Stimulated activated naive CD8-positive, alpha-beta T cell treated with anti-CD3 and anti-CD28 coated beads, Interleukin-15, Interleukin-2, amounts not matched to agents 100 ng/mL and 50 ng/mL, for 24 hours (primary cell): Measurements from ENCODE around the gene KRT74.

Experiments used
- H3K27ac Mint-ChIP-seq: one replicate; pipeline ENCODE4 v1.8.0; 2021; ENCODE audit warnings: mild to moderate bottlenecking, mixed read lengths
- H3K27me3 Mint-ChIP-seq: one replicate; pipeline ENCODE4 v1.8.0; 2021; ENCODE audit warnings: mixed read lengths
- H3K36me3 Mint-ChIP-seq: one replicate; pipeline ENCODE4 v1.8.0; 2021; ENCODE audit warnings: low read depth, mixed read lengths
- H3K4me1 Mint-ChIP-seq: one replicate; pipeline ENCODE4 v1.8.0; 2021; ENCODE audit warnings: low read depth, mixed read lengths
- H3K4me3 Mint-ChIP-seq: one replicate; pipeline ENCODE4 v1.8.0; 2021; ENCODE audit warnings: mild to moderate bottlenecking, mixed read lengths
- H3K9me3 Mint-ChIP-seq: one replicate; pipeline ENCODE4 v1.8.0; 2021; ENCODE audit warnings: mixed read lengths

KRT74 gene

DNA sequence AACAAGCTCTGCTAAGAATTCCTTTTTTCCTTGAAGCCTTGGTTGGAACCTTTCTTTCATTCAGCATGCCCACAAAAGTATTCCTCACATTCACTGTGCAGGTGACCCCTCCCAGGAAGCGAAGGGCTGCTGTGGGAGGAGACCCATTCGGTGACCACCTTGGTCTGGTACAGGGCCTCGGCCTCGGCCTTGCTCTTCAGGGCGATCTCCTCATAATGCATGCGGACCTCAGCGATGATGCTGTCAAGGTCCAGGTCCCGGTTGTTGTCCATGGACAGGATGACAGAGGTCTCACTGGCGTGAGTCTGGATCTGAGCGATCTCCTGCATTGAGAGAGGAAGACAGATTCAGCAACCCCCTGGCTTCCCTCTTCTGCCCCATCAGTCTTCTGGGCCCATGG is 3.1 kb downstream of the KRT74 start:
- no peaks in the 10 kb centered on the region for H3K4me1 Mint-ChIP-seq
- H3K27me3 Mint-ChIP-seq: peaks cover under 1% of the 10 kb centered on the region
- no peak overlapping the region for H3K4me3 Mint-ChIP-seq
- H3K36me3 Mint-ChIP-seq: no peaks in the 10 kb centered on the region
- no peaks in the 10 kb centered on the region for H3K9me3 Mint-ChIP-seq
- no peak overlapping the region for H3K27ac Mint-ChIP-seq

DNA sequence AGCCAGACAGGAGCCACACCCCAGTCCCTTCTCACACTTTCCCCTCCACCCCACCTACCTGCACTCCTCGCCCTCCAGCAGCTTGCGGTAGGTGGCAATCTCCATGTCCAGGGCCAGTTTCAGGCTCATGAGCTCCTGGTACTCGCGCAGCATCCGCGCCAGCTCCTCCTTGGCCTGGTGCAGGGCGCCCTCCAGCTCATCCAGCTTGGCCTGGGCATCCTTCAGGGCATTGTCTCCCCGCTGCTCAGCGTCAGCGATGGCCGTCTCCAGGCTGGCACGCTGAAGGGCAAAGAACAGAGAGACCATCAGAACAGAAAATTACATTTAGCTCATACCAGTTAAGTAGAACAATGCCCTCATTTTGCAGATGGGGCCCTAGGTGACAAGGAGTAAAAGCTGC is 5.5 kb downstream of the KRT74 start:
- no peaks in the 10 kb centered on the region for H3K9me3 Mint-ChIP-seq
- H3K4me1 Mint-ChIP-seq: no peaks in the 10 kb centered on the region
- H3K27ac Mint-ChIP-seq: no peak overlapping the region
- H3K27me3 Mint-ChIP-seq: peaks cover 3% of the 10 kb centered on the region
- H3K4me3 Mint-ChIP-seq: no peak overlapping the region
- H3K36me3 Mint-ChIP-seq: no peaks in the 10 kb centered on the region

DNA sequence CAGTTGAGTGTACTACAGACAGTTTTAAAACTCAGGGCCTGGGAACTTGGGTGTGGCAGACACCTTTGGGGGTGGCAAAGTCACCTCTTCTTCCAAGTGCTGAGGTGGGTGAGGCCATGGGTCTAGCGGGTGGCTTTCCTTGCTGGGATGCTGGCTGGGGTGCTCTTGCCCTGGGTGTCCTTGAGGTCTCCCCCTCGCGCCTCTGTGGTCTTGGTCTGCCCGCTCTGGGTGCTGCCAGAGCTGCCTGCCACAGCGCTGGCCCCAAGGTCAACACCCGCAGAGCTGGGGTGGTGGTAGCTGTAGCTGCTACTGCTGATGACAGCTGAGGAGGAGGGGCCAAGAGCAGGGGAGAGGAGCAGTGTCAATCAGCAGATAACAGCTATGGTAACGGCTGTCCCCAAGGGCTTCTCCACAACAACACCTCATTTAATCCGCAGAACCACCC is 6.8 kb downstream of the KRT74 start:
- H3K27me3 Mint-ChIP-seq: peaks cover 3% of the 10 kb centered on the region
- H3K4me3 Mint-ChIP-seq: no peak overlapping the region

DNA sequence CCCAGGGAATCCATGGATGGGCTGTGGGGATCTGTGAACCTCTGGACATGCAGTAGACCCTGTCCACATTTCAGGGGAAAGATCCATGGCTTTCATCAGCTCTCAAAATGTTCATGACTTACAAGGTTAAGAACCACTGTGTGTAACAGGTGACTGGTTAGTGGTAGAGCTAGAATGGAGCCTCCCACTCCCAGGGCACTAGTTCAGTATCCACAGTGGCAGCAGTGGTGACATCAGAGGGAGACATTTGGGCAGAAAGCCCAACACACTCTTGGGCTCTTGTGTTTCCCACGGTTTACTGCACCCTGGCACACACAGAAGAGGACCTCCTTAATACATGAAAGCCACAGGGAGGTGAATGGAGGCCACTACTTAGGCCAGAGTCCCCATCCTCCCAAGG is 9.1 kb downstream of the KRT74 start:
- peaks cover 3% of the 10 kb centered on the region for H3K27me3 Mint-ChIP-seq
- H3K4me1 Mint-ChIP-seq: no peaks in the 10 kb centered on the region
- no peak overlapping the region for H3K27ac Mint-ChIP-seq
- H3K9me3 Mint-ChIP-seq: no peaks in the 10 kb centered on the region
- no peak overlapping the region for H3K4me3 Mint-ChIP-seq
- H3K36me3 Mint-ChIP-seq: no peaks in the 10 kb centered on the region

More for the DNA sequence above, 6.8 kb downstream of the KRT74 start:
- Mint-ChIP-seq H3K27ac (no peak overlapping the region), H3K4me1 (no peaks in the 10 kb centered on the region), H3K36me3 (no peaks in the 10 kb centered on the region), H3K9me3 (no peaks in the 10 kb centered on the region)

DNA sequence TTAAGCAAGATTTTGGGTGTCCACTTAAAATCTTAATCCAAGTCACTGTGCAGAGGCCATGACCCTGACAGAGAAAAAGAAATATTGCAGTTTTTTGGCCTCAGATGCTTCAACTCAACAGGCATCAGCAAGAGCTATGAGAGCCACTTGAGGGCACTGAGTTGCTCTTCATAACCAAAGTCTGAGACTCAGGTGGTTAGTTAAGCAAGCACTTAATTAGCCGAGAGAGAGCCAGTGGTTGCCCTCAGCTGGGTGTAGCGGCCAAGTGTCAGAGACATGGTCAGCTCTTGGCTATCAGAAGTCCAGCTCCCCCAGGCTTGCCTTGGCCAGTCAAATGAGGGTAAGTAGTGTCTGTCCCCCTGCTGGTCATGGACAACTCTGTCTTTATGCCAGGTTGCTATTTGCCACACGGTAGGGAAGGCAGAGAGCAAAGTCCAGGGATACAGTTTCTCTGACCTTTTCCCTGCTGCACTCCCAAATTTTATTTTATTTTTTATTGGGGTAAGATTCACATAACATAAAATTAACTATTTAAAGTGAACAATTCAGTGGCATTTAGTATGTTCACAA is 11.7 kb downstream of the KRT74 start:
- H3K27ac Mint-ChIP-seq: no peak overlapping the region
- peaks cover 9% of the 10 kb centered on the region for H3K27me3 Mint-ChIP-seq
- no peaks in the 10 kb centered on the region for H3K36me3 Mint-ChIP-seq
- H3K4me1 Mint-ChIP-seq: peaks cover 7% of the 10 kb centered on the region
- H3K4me3 Mint-ChIP-seq: no peak overlapping the region
- H3K9me3 Mint-ChIP-seq: no peaks in the 10 kb centered on the region

DNA sequence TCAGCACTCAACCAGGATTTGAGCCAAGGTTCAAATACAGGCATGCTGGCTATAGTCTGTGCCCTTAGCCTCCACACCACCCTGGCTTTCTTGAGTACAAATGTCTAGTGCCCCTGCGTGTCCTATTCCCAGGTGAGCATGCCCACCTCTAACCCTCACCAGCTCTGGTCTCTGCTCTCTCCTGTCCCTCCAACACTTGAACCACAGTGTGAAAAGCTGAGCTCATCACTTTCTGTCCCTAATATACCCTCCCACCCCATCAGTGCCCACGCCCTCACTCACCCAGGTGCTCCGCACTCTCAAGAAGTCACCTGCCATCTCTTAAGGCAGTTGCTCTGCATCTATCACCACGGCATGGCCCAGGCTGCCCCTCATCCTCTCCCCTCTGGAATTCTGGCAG is 13.7 kb downstream of the KRT74 start:
- H3K4me3 Mint-ChIP-seq: no peak overlapping the region
- no peaks in the 10 kb centered on the region for H3K36me3 Mint-ChIP-seq
- H3K9me3 Mint-ChIP-seq: no peaks in the 10 kb centered on the region
- no peak overlapping the region for H3K27ac Mint-ChIP-seq
- peaks cover 6% of the 10 kb centered on the region for H3K27me3 Mint-ChIP-seq
- peaks cover 7% of the 10 kb centered on the region for H3K4me1 Mint-ChIP-seq

DNA sequence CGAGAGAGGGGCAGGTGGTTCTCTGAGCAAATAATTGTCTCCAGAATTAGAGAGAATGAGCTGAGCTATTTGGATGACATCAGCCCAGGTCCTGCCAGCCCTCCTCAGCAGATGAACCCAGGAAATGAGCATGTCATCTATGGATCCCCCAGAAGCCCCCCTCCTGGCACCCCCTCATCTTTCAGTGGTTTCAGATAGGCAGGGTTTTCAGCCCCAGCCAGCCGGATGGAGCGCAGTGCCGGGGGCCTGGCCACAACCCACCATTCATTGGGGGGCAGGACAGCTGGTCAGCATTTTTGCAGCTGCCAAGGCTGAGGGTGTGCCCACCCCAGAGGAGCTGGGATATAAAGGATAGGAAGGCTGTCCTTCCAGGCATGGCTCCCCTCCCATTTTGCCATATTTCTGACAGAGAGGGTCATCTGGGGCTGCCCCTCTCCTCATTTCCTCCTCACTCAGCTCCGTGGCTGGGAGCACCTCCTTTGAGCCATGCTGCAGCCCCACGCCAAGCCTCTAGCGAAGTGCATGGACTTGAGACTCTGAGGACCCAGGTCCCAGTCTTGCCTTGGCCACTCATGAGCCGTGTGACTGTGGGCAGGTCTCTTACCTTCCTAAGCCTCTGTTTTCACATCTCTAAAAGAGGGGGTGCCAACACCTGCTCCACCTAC is 14.7 kb downstream of the KRT74 start:
- peaks cover 6% of the 10 kb centered on the region for H3K27me3 Mint-ChIP-seq
- no peaks in the 10 kb centered on the region for H3K9me3 Mint-ChIP-seq
- H3K27ac Mint-ChIP-seq: no peak overlapping the region
- peaks cover 7% of the 10 kb centered on the region for H3K4me1 Mint-ChIP-seq
- H3K4me3 Mint-ChIP-seq: no peak overlapping the region
- no peaks in the 10 kb centered on the region for H3K36me3 Mint-ChIP-seq

DNA sequence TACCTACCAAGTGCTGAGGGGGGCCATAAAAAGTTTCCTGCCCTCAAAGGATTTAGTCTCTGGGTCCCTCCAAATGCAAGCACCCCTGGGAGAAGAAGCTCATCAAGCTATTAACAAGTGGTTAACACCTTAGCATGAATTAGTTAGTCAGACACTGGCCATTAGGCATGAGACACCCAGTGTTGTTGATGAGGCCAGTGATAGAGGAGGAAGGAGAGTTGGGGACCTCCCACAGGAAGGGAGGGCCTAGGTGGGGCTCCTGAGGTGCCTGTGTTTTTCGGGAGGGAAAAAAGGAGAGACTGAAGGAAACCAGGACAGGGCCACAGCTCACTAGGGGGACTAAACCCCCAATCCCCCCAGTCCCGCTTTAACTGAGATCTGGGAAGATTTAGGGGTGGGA is 16.2 kb downstream of the KRT74 start:
- Mint-ChIP-seq H3K9me3 (no peaks in the 10 kb centered on the region), H3K4me3 (no peak overlapping the region), H3K36me3 (no peaks in the 10 kb centered on the region), H3K27me3 (peaks cover 6% of the 10 kb centered on the region), H3K27ac (no peak overlapping the region), H3K4me1 (peaks cover 7% of the 10 kb centered on the region)

DNA sequence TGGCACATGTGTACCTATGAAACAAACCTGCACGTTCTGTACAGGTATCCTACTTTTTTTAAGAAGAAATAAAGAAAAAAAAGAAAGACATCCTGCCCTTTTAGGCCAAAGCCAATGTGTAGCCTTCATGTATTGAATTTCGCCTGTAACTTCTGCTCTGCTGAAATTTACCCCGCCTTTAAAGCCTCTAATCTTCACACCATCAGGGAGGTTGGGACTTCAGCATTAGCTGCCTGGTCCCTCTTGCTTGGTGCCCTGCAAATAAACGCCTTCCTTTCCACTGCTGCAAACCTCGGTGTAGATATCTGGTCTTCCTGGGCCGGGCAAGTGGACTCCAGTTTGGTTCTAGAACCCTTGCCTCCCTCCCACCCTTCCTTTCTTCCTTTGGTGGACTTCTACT is 18.1 kb downstream of the KRT74 start:
- Mint-ChIP-seq H3K27ac (no peak overlapping the region), H3K36me3 (no peaks in the 10 kb centered on the region), H3K27me3 (peaks cover 9% of the 10 kb centered on the region), H3K9me3 (no peaks in the 10 kb centered on the region), H3K4me1 (peaks cover 7% of the 10 kb centered on the region), H3K4me3 (no peak overlapping the region)

DNA sequence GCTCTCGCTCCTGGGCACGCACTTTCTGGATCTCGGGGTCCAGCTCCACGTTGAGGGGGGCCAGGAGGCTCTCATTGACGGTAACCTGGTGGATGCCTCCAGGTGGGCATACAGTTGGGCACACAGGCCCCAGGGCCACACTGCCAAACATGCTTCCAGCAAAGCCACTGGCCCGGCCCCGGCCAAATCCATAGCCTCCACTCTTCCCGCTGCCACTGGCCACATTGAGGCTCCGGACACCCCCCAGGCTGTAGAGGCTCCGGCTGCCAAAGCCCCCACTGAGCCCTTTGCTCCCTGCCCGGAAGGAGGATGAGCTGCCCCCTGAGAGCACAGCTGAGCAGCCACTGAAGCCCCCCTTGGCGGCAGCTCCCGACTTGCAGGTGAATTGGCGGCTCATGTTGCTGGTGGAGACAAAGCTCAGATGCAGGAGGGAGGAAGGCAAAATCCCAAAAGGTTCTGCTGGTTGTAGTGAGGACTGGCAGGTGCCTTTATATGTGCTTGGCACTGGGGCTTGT is 20.9 kb downstream of the KRT74 start, which contains the start of gene KRT71:
TSS of gene KRT71 (minus strand) at position 465 of the 515 bp plus-strand sequence. CDS start at position 397, 68 bp downstream.
- Mint-ChIP-seq H3K27ac (no peak within 1 kb of the TSS), H3K36me3 (no peaks in the 10 kb centered on the region), H3K9me3 (no peaks in the 10 kb centered on the region), H3K4me3 (no peak within 1 kb of the TSS), H3K27me3 (peaks cover 4% of the 10 kb centered on the region), H3K4me1 (no peaks in the 10 kb centered on the region)

DNA sequence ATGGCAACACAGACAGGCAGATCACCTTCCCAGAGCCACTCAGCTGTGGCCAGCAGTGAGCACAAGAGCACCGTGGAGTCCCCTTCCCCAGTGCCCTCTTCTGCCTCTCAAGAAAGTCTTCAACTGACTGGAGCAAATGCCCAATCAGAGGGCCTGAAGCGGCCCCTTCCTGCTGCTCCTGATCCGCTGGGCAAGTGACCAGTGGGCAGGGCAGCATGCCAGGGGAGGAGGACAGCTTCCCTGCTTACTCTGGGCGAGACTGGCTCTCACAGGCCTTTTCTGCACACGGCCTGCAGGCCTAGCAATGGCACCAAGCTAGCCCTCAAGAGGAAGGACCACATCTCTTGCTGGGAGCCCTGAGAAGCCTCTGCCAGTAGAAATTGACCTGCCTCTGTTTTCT is 21.6 kb downstream of the KRT74 start:
- Mint-ChIP-seq H3K27ac (no peak overlapping the region), H3K27me3 (peaks cover 4% of the 10 kb centered on the region), H3K36me3 (no peaks in the 10 kb centered on the region), H3K4me1 (no peaks in the 10 kb centered on the region), H3K9me3 (no peaks in the 10 kb centered on the region), H3K4me3 (no peak overlapping the region)

DNA sequence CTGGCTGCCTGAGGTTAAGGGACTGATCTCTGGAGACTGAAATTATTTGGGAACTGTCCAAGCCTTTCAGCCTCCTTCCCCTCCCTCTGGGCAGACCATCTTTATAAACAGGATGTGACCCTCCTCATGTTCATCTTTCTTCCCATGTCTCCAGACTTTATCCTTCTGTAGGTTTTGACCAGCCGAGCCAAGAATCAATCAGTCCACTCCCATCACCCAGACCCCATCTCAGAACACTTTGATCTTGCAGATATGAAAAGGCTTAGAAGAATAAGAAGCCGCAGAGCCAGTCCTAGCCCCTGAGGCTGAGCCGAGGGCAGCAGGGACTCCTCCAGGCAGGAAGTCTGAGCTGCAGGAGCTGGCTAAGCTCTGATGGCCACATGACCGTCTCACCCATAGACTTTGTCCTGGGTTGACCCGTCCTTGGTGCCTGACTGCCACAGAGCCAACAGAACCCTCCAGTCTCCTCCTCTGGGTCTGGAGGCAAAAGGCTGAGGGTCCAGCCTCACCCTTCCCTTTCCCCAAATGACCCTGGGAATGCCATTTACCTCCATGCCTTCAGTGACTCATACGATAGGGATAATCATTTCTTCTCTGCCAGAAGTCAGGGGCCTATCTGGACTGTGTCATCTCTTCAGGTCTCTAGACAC is 22.3 kb downstream of the KRT74 start:
- Mint-ChIP-seq H3K4me1 (no peaks in the 10 kb centered on the region), H3K9me3 (no peaks in the 10 kb centered on the region), H3K27me3 (peaks cover 4% of the 10 kb centered on the region), H3K36me3 (no peaks in the 10 kb centered on the region), H3K27ac (no peak overlapping the region), H3K4me3 (no peak overlapping the region)

DNA sequence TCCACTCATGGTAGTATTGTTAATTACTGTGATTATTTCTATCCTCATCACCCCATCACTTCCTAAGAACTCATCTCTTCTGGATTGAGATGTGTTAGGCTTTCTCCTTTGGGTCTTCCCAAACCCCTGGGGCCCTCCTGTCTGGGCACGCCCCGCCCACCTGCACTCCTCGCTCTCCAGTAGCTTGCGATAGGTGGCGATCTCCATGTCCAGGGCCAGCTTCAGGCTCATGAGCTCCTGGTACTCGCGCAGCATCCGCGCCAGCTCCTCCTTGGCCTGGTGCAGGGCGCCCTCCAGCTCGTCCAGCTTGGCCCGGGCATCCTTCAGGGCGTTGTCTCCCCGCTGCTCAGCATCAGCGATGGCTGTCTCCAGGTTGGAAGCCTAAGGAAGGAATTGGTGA is 27.5 kb downstream of the KRT74 start:
- Mint-ChIP-seq H3K4me1 (peaks cover 6% of the 10 kb centered on the region), H3K9me3 (no peaks in the 10 kb centered on the region), H3K36me3 (no peaks in the 10 kb centered on the region), H3K27ac (no peak overlapping the region), H3K4me3 (no peak overlapping the region), H3K27me3 (no peaks in the 10 kb centered on the region)

DNA sequence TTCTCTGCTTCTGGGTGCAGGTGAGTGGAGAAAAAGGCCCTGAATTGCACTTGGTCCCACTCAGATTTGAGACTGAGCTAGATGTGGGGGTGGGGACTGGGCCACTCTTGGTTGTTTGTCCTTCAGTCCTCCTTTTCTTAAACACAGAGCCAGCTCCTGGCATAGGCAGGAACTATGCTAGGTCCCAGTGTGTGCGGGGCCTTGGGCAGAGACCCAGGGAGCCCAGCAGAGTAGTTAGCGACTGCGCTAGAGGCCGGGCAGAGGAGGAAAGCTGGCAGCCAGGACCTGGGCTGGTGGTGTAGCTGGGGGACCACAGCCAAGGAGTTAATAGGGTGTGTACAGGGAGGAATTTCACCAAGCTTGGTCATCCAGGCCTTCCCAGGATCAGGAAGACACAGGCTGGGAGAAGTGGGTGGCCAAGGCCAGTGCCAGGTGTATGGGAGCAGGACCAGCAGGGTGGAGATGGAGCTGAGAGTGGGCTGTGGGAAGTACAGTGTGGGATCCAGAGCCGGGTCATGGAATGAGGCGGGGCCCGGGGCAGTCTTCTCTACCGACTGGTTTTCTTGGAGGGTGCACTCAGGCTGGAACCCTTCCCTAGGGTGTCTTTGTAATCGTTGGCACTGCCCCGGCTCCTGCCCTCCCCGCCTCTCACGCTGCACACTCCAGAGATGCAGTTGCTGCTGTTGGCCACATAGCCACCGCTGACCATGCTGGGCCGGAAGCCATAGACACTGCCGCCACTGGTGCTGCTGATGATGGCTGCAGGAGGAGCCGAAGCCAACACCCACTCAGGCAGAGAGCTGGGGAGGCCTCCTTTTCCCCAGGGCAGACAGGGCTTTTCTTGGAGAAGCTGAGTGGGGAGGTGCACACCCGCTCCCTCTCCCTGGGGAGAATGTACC is 29.4 kb downstream of the KRT74 start:
- Mint-ChIP-seq H3K9me3 (no peaks in the 10 kb centered on the region), H3K4me1 (peaks cover 6% of the 10 kb centered on the region), H3K4me3 (no peak overlapping the region), H3K27ac (no peak overlapping the region), H3K36me3 (no peaks in the 10 kb centered on the region), H3K27me3 (no peaks in the 10 kb centered on the region)
